Smooth muscle cell (in vitro differentiated cells): Measurements from ENCODE around the gene PARN. TPM values are rescaled to one million over a fixed set of nuclear protein-coding genes. Genes with fewer than 3 reads are reported as not detected.
A peak's percentile ranks its signal among the peaks of the same experiment; 100 is the strongest.

Experiments
- DNase-seq: peaks from one replicate; lab custom pipeline; 2025; ENCODE audit not compliant: unreplicated experiment; lab: John Stamatoyannopoulos, UW
- H2AFZ ChIP-seq: fragments of 200-600 bp; sonication (generic); 2 replicates; pipeline ENCODE4 v1.6.0; 2016; ENCODE audit warnings: antibody characterized with exemption, low read depth, mild to moderate bottlenecking
- H3F3A ChIP-seq: fragments of 200-600 bp; sonication (generic); 2 replicates; pipeline ENCODE4 v1.6.0; 2017; ENCODE audit warnings: antibody characterized with exemption, low read depth
- H3K27ac ChIP-seq: fragments of 200-600 bp; sonication (generic); 2 replicates; pipeline ENCODE4 v1.5.1; 2016; ENCODE audit warnings: low read depth, mild to moderate bottlenecking
- H3K27me3 ChIP-seq: fragments of 200-600 bp; sonication (generic); 2 replicates; pipeline ENCODE4 v1.6.1; 2016; ENCODE audit warnings: low read depth, mild to moderate bottlenecking
- H3K36me3 ChIP-seq: fragments of 200-600 bp; sonication (generic); 2 replicates; pipeline ENCODE4 v1.5.1; 2016; ENCODE audit warnings: low read depth
- H3K4me1 ChIP-seq: fragments of 200-600 bp; sonication (generic); 2 replicates; pipeline ENCODE4 v1.5.1; 2016; ENCODE audit warnings: low read depth
- H3K4me2 ChIP-seq: fragments of 200-600 bp; sonication (generic); 2 replicates; pipeline ENCODE4 v1.6.0; 2016; ENCODE audit warnings: mild to moderate bottlenecking
- H3K4me3 ChIP-seq: fragments of 200-600 bp; sonication (generic); 2 replicates; pipeline ENCODE4 v1.5.1; 2016; ENCODE audit warnings: mild to moderate bottlenecking
- H3K79me2 ChIP-seq: fragments of 200-600 bp; sonication (generic); 2 replicates; pipeline ENCODE4 v1.6.0; 2016; ENCODE audit warnings: low read depth, mild to moderate bottlenecking
- H3K9ac ChIP-seq: fragments of 200-600 bp; sonication (generic); 2 replicates; pipeline ENCODE4 v1.6.0; 2016; ENCODE audit warnings: low read depth
- H3K9me3 ChIP-seq: fragments of 200-600 bp; sonication (generic); replicated peaks from 2 replicates; pipeline ENCODE4 v1.5.1; 2016; ENCODE audit warnings: low read depth
- H4K20me1 ChIP-seq: fragments of 200-600 bp; sonication (generic); 2 replicates; pipeline ENCODE4 v1.6.0; 2016; ENCODE audit warnings: low read depth
- CTCF ChIP-seq: fragments of 200-600 bp; sonication (generic); IDR thresholded peaks from 2 replicates; pipeline ENCODE4 v1.5.1; 2017; ENCODE audit warnings: borderline replicate concordance, mild to moderate bottlenecking, antibody characterized with exemption; ENCODE audit not compliant: insufficient read depth, poor library complexity, severe bottlenecking
- WGBS: methylation state at CpG from one replicate; pipeline ENCODE4 v1.1.7; 2016; ENCODE audit warnings: low lambda C conversion rate; 5-methylcytosine and 5-hydroxymethylcytosine counted together
- polyA plus RNA-seq: library from polyadenylated mRNA; unstranded; fragments of >200 nt; fragmentation: Nextera tagmentation; extraction: Ambion mirVana; gene quantifications from 2 replicates; pipeline ENCODE4 v1.2.1, GENCODE V29; 2016
- total RNA-seq: library from RNA; depleted of rRNA; stranded (reverse); fragments of >200 nt; gene quantifications from 2 replicates; pipeline ENCODE4 v1.2.3, GENCODE V29; 2014

PARN gene
- total and polyA plus RNA-seq, 2 experiments from 2014 or later: 22.2 to 24.6 TPM

GRCh38 chr16:14564861-14565687 is 65.0 kb downstream of the PARN start:
- no peak overlapping the region for H3K9ac ChIP-seq
- no peak overlapping the region for H3K4me2 ChIP-seq
- H4K20me1 ChIP-seq: peaks cover 20% of the 10 kb centered on the region
- H2AFZ ChIP-seq: no peak overlapping the region
- H3K27me3 ChIP-seq: no peaks in the 10 kb centered on the region
- H3K36me3 ChIP-seq: no peaks in the 10 kb centered on the region
- H3K79me2 ChIP-seq: no peaks in the 10 kb centered on the region
- H3F3A ChIP-seq: peaks cover 6% of the 10 kb centered on the region
- WGBS: 79% methylated on average over 5 of the region's 5 CpGs
- no peak for DNase-seq
- no peak for TF ChIP-seq CTCF
- H3K9me3 ChIP-seq: no peaks in the 10 kb centered on the region
- H3K4me3 ChIP-seq: no peak overlapping the region
- peaks cover 6% of the 10 kb centered on the region for H3K4me1 ChIP-seq
- no peak overlapping the region for H3K27ac ChIP-seq

- H2AFZ ChIP-seq: no peak overlapping the region
- no peaks in the 10 kb centered on the region for H3K79me2 ChIP-seq
- no peak overlapping the region for H3K4me3 ChIP-seq
- H3F3A ChIP-seq: peaks cover 6% of the 10 kb centered on the region
- H3K4me1 ChIP-seq: peaks cover 6% of the 10 kb centered on the region
- 79% methylated on average over 9 of the region's 9 CpGs for WGBS
- H3K9me3 ChIP-seq: no peaks in the 10 kb centered on the region
- TF ChIP-seq CTCF: no peak
- H4K20me1 ChIP-seq: peaks cover 20% of the 10 kb centered on the region
- no peaks in the 10 kb centered on the region for H3K27me3 ChIP-seq
- H3K9ac ChIP-seq: no peak overlapping the region
- H3K27ac ChIP-seq: no peak overlapping the region
- H3K36me3 ChIP-seq: no peaks in the 10 kb centered on the region
- no peak overlapping the region for H3K4me2 ChIP-seq
- DNase-seq: no peak
Observed at GRCh38 chr16:14564323-14564722, 65.7 kb downstream of the PARN start.

- H3K4me2 ChIP-seq: peak overlapping the region; percentile 12
Observed at GRCh38 chr16:14562691-14563491, 67.2 kb downstream of the PARN start.

More at GRCh38 chr16:14562691-14563491, 67.2 kb downstream of the PARN start:
- no peaks in the 10 kb centered on the region for H3K79me2 ChIP-seq
- no peak overlapping the region for H3K9ac ChIP-seq
- H4K20me1 ChIP-seq: peaks cover 20% of the 10 kb centered on the region
- peaks cover 6% of the 10 kb centered on the region for H3K4me1 ChIP-seq
- no peak overlapping the region for H2AFZ ChIP-seq
- H3K27me3 ChIP-seq: no peaks in the 10 kb centered on the region
- H3K4me3 ChIP-seq: no peak overlapping the region
- DNase-seq: no peak
- H3K36me3 ChIP-seq: no peaks in the 10 kb centered on the region
- no peaks in the 10 kb centered on the region for H3K9me3 ChIP-seq
- TF ChIP-seq CTCF: peak; percentile 10
- 71% methylated on average over 8 of the region's 8 CpGs for WGBS
- peak overlapping the region; percentile 38 for H3K27ac ChIP-seq
- peaks cover 6% of the 10 kb centered on the region for H3F3A ChIP-seq
